Stomach (tissue), 9 donors: ENCODE results near the gene FOXN4. TPM values are rescaled to one million over a fixed set of nuclear protein-coding genes. Genes with fewer than 3 reads are reported as not detected.

ENCODE experiments used
- DNase-seq, 2 donors: peaks; one replicate each; pipeline versions ENCODE4 v3.0.0 to v3.0.0-alpha.2; 2013 to 2019
- H3K27ac ChIP-seq, 5 donors: fragments of 200-600 bp in 4 of 5; sonication (generic) in 4 of 5; one replicate each; pipeline ENCODE4 v1.5.1; 2013 to 2019; ENCODE audit warnings: mild to moderate bottlenecking in 1 of 5, moderate library complexity in 1 of 5
- H3K27me3 ChIP-seq, 3 donors: fragments of 200-600 bp; sonication (generic); one replicate each; pipeline ENCODE4 v1.5.1; 2017 to 2019; ENCODE audit warnings: mixed run types in 1 of 3
- H3K36me3 ChIP-seq, 4 donors: fragments of 200-600 bp; sonication (generic); 1 replicate in 3 of 4; 2 replicates in 1 of 4; pipeline ENCODE4 v1.5.1; 2016 to 2019
- H3K4me1 ChIP-seq, 4 donors: fragments of 200-600 bp; sonication (generic); one replicate each; pipeline ENCODE4 v1.5.1; 2016 to 2019
- H3K4me3 ChIP-seq, 4 donors: fragments of 200-600 bp; sonication (generic) in 3 of 4; one replicate each; pipeline ENCODE4 v1.5.1; 2016 to 2019; ENCODE audit warnings: mild to moderate bottlenecking in 1 of 4
- H3K9me3 ChIP-seq, 4 donors: fragments of 200-600 bp; sonication (generic); one replicate each; pipeline ENCODE4 v1.5.1; 2016 to 2019
- EP300 ChIP-seq: sonication (generic); formaldehyde crosslinking; IDR thresholded peaks from one replicate; pipeline ENCODE4 v1.6.1; 2017; ENCODE audit warnings: antibody characterized with exemption
- POLR2A ChIP-seq, 4 donors: fragments of 450-650 bp; IDR thresholded peaks; one replicate each; pipeline ENCODE4 v1.6.1; 2016; ENCODE audit warnings: antibody characterized with exemption in 4 of 4, control low read depth in 2 of 4, mild to moderate bottlenecking in 1 of 4, moderate library complexity in 1 of 4
- POLR2AphosphoS5 ChIP-seq, 3 donors: sonication (generic); formaldehyde crosslinking; IDR thresholded peaks; one replicate each; pipeline ENCODE4 v1.6.1; 2016; ENCODE audit warnings: antibody characterized with exemption in 3 of 3
- WGBS, 5 donors: extraction: QIAGEN DNeasy Blood & Tissue Kit in 3 of 5; methylation state at CpG; one replicate each; pipeline versions ENCODE4 v1.1.5 to v1.1.7; 2013 to 2018; 5-methylcytosine and 5-hydroxymethylcytosine counted together
- intact Hi-C: fragments of 100-400 bp; cut with DNase I; formaldehyde crosslinking; loops from one replicate; pipeline ENCODE4 v1.15.1; 2023; ENCODE audit warnings: low total_unique reads
- polyA plus RNA-seq, 3 donors: library from polyadenylated mRNA; stranded (reverse); fragments of 200-250 nt; gene quantifications; one replicate each; pipeline ENCODE4 v1.2.3, GENCODE V29; 2013
- total RNA-seq, 5 donors: library from RNA; depleted of rRNA; stranded (reverse); fragments of >200 nt; gene quantifications; one replicate each; pipeline versions ENCODE4 v1.1.0 to v1.2.3, GENCODE V29; 2014 to 2016
- TF ChIP-seq, protein P1 (sequence below), 7 experiments: fragments of 450-650 bp in 4 of 7; fragments of 200-600 bp in 3 of 7; sonication (generic) in 3 of 7; IDR thresholded peaks; one replicate each; pipeline ENCODE4 v1.5.1; 2016 to 2019; ENCODE audit warnings: antibody characterized with exemption in 7 of 7, control low read depth in 2 of 7, mild to moderate bottlenecking in 1 of 7
- donor health status: healthy with polysubstance abuse.
- donor health status: Bipolar disorder and iron deficiency.
- donor health status: healthy.

Gene FOXN4
- total and polyA plus RNA-seq, 8 donors: not detected

GRCh38 chr12:109255377-109255776, 53.7 kb downstream of the FOXN4 start:
- TF ChIP-seq POLR2A (IDR thresholded peaks at IDR 0.05): no peak
- TF ChIP-seq POLR2AphosphoS5 (IDR thresholded peaks at IDR 0.05): no peak
- no peak for TF ChIP-seq EP300
- TF ChIP-seq, protein P1, sequence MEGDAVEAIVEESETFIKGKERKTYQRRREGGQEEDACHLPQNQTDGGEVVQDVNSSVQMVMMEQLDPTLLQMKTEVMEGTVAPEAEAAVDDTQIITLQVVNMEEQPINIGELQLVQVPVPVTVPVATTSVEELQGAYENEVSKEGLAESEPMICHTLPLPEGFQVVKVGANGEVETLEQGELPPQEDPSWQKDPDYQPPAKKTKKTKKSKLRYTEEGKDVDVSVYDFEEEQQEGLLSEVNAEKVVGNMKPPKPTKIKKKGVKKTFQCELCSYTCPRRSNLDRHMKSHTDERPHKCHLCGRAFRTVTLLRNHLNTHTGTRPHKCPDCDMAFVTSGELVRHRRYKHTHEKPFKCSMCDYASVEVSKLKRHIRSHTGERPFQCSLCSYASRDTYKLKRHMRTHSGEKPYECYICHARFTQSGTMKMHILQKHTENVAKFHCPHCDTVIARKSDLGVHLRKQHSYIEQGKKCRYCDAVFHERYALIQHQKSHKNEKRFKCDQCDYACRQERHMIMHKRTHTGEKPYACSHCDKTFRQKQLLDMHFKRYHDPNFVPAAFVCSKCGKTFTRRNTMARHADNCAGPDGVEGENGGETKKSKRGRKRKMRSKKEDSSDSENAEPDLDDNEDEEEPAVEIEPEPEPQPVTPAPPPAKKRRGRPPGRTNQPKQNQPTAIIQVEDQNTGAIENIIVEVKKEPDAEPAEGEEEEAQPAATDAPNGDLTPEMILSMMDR (IDR thresholded peaks at IDR 0.05): no peak
- Histone ChIP-seq H3K36me3 (peaks cover 57 to 100% (median 98%) of the 10 kb centered on the region in 4 donors), H3K4me3 (no peak overlapping the region), H3K27me3 (no peaks in the 10 kb centered on the region), H3K9me3 (peaks cover 5 to 12% (median 7%) of the 10 kb centered on the region in 4 donors), H3K27ac (no peak overlapping the region), H3K4me1 (no peaks in the 10 kb centered on the region)
- no peak for DNase-seq
- intact Hi-C loops: no loop called here
- WGBS, 5 donors: 91 to 94% (median 93%) methylated on average over 5 of the region's 5 CpGs

- H3K9me3 ChIP-seq: peaks cover 5 to 12% (median 7%) of the 10 kb centered on the region in 4 donors
- DNase-seq: no peak
- no peaks in the 10 kb centered on the region for H3K4me1 ChIP-seq
- TF ChIP-seq, protein P1 (IDR thresholded peaks at IDR 0.05): no peak
- TF ChIP-seq POLR2AphosphoS5 (IDR thresholded peaks at IDR 0.05) (no peak), EP300 (no peak), POLR2A (IDR thresholded peaks at IDR 0.05) (no peak)
- peaks cover 47 to 100% (median 96%) of the 10 kb centered on the region in 4 donors for H3K36me3 ChIP-seq
- no peak overlapping the region for H3K27ac ChIP-seq
- intact Hi-C loops: no loop called here
- 96 to 98% (median 97%) methylated on average over 7 of the region's 7 CpGs for WGBS, 5 donors
- no peaks in the 10 kb centered on the region for H3K27me3 ChIP-seq
- no peak overlapping the region for H3K4me3 ChIP-seq
Measured at GRCh38 chr12:109253913-109254544, 55.1 kb downstream of the FOXN4 start.

DNA sequence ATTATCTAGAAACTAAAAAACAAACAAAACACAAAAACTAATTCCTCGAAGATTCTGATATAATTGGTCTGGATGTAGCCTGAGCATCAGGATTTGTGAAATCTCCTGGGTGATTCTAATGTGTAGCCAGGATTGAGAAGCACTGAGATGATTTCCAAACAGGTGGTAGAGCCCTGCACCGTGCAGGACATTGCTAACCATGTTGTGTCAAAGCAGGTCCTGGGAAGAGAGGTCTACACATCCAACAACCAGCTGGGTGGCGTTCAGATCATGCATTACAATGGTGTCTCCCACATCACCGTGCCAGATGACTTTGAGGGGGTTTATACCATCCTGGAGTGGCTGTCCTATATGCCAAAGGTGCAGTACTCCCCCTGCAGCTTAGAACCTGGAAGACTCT, 56.3 kb downstream of the FOXN4 start:
- peaks cover 0 to 12% (median 5%) of the 10 kb centered on the region in 4 donors for H3K4me1 ChIP-seq
- H3K27ac ChIP-seq: no peak overlapping the region
- no peaks in the 10 kb centered on the region for H3K27me3 ChIP-seq
- intact Hi-C loops: no loop called here
- H3K4me3 ChIP-seq: no peak overlapping the region
- peaks cover 5 to 12% (median 7%) of the 10 kb centered on the region in 4 donors for H3K9me3 ChIP-seq
- peaks cover 36 to 99% (median 94%) of the 10 kb centered on the region in 4 donors for H3K36me3 ChIP-seq
- DNase-seq: no peak
- WGBS, 5 donors: 83 to 95% (median 92%) methylated on average over 3 to 4 of the region's 4 CpGs
- TF ChIP-seq EP300 (no peak), POLR2AphosphoS5 (IDR thresholded peaks at IDR 0.05) (no peak), POLR2A (IDR thresholded peaks at IDR 0.05) (no peak)
- TF ChIP-seq, protein P1 (IDR thresholded peaks at IDR 0.05): no peak

DNA sequence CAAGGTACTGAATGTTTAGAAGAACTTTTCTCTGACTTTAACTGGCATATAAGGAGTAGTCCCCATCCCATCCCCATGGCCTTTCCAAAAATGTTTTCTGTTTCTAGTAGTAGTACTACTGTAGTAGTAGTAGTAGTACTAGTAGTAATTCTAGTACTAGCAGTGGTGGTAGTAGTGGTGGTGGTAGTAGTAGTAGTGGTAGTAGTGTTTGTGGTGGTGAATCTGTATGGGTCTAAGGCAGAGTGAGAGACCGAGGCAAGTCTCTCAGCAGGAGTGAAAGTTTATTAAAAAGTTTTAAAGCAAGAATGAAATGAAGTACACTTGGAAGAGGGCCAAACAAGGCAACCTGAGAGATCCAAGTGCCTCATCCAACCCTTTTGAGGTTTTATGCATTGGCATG, 58.6 kb downstream of the FOXN4 start:
- peaks cover 5 to 12% (median 7%) of the 10 kb centered on the region in 4 donors for H3K9me3 ChIP-seq
- peaks cover 0 to 15% (median 6%) of the 10 kb centered on the region in 4 donors for H3K4me1 ChIP-seq
- intact Hi-C loops: no loop called here
- H3K27ac ChIP-seq: no peak overlapping the region
- no peaks in the 10 kb centered on the region for H3K27me3 ChIP-seq
- TF ChIP-seq POLR2A (IDR thresholded peaks at IDR 0.05): no peak
- no peak for TF ChIP-seq POLR2AphosphoS5 (IDR thresholded peaks at IDR 0.05)
- no peak for DNase-seq
- WGBS, 5 donors: 83 to 94% (median 88%) methylated on average over 1 of the region's 1 CpG
- H3K36me3 ChIP-seq: peaks cover 47 to 99% (median 94%) of the 10 kb centered on the region in 4 donors
- H3K4me3 ChIP-seq: no peak overlapping the region
